Peyer's patch (tissue), 4 donors: ENCODE measurements around the gene CLN6.

Source experiments
- POLR2A ChIP-seq, 2 donors: fragments of 450-650 bp; IDR thresholded peaks; one replicate each; pipeline ENCODE4 v1.5.1; 2017; ENCODE audit warnings: antibody characterized with exemption in 2 of 2, mild to moderate bottlenecking in 2 of 2, moderate library complexity in 2 of 2
- TF ChIP-seq, protein P1 (sequence below), 6 experiments: fragments of 450-650 bp in 4 of 6; fragments of 200-600 bp in 2 of 6; sonication (generic) in 1 of 6; IDR thresholded peaks; one replicate each; pipeline ENCODE4 v1.5.1; 2017 to 2019; ENCODE audit warnings: antibody characterized with exemption in 6 of 6, mild to moderate bottlenecking in 3 of 6, moderate library complexity in 1 of 6

DNA sequence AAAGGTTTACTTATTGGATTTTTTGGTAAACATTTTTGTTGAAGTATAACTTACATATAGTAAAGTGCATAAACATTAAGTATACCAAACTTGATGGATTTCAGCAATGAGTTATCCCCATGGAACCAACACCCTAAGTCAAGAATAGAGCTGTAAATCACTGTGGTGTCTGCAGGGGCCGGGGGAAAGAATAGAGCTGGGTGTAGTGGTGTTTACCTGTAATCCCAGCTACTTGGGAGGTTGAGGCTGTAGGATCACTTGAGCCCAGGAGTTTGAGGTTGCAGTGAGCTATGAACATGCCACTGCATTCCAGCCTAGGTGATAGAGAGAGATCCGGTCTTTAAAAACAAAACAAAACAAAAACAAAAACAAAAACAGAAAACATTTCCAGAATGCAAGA lies 34.8 kb upstream of the CLN6 start:
- TF ChIP-seq, protein P1, sequence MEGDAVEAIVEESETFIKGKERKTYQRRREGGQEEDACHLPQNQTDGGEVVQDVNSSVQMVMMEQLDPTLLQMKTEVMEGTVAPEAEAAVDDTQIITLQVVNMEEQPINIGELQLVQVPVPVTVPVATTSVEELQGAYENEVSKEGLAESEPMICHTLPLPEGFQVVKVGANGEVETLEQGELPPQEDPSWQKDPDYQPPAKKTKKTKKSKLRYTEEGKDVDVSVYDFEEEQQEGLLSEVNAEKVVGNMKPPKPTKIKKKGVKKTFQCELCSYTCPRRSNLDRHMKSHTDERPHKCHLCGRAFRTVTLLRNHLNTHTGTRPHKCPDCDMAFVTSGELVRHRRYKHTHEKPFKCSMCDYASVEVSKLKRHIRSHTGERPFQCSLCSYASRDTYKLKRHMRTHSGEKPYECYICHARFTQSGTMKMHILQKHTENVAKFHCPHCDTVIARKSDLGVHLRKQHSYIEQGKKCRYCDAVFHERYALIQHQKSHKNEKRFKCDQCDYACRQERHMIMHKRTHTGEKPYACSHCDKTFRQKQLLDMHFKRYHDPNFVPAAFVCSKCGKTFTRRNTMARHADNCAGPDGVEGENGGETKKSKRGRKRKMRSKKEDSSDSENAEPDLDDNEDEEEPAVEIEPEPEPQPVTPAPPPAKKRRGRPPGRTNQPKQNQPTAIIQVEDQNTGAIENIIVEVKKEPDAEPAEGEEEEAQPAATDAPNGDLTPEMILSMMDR (IDR thresholded peaks at IDR 0.05): no peak
- TF ChIP-seq POLR2A (IDR thresholded peaks at IDR 0.05): no peak
